Measurements from ENCODE around the gene HOXB3.

Gene HOXB3

DNA sequence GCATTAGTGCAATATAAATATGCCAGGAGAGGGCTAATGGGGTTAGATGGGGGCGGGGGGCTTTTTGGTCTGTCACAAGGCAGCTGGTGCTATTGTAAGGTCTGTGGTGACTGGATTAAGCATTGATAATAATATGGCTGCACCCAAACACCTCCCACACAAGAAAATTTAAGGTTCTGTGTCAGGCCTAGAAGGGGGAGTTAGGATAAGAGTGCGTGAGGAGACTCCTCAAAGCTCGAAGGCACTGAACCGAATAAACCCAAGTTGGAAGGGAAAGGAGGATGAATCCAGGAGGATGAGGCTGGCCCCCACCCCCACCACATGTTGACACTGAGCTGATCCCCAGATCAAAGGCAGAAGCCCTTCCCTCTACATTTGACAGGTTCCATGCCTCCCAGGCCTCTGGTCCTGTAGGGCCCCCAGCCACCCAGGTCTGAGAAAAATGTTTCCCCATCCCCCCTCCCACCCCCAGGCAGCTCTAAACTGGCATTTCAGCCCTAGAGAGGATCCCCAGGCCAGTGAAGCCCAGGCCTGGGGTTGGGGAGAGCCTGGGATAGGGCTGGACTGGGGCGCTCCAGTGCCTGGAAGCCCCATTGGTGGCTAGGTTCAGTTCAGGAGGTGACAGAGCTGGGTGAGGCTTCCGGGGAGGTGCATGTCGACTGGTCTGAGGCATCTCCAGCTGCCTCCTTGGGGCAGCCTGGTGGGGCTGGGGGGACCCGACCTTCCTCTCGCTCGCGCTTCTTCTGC, 60.9 kb downstream of the HOXB3 start:
- peaks cover 10% of the 10 kb centered on the region for H3K4me1 Mint-ChIP-seq
- peaks cover 39% of the 10 kb centered on the region for H3K27me3 Mint-ChIP-seq
- DNase-seq: no peak

GRCh38 chr17:48528153-48528935, 61.7 kb downstream of the HOXB3 start:
- Mint-ChIP-seq H3K27ac (no peak overlapping the region), H3K4me3 (no peak overlapping the region), H3K9me3 (no peaks in the 10 kb centered on the region), H3K36me3 (ENCODE audit: low read depth) (no peaks in the 10 kb centered on the region), H3K27me3 (peaks cover 41% of the 10 kb centered on the region), H3K4me1 (peaks cover 10% of the 10 kb centered on the region)
- no peak for DNase-seq
- no peak for ATAC-seq

More for the DNA sequence above, 60.9 kb downstream of the HOXB3 start:
- ATAC-seq: no peak
- Mint-ChIP-seq H3K9me3 (no peaks in the 10 kb centered on the region), H3K36me3 (ENCODE audit: low read depth) (no peaks in the 10 kb centered on the region), H3K4me3 (no peak overlapping the region), H3K27ac (no peak overlapping the region)

DNA sequence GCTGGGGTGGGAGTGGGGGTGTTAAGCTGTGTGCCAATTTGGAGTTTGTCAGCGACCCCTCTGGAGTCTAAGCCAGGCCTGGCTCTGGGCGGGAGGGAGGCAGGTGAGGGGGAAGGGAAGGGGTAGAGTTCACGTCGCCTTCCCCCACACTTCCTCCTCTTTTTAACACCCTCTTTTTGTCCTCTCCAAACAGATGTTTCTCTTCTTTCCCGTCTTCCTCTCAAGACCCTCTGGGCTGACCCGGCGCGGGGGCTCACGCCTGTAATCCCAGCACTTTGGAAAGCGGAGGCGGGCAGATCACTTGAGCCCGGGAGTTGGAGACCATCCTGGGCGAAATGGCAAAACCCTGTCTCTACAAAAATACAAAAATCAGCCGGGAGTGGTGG, 62.5 kb downstream of the HOXB3 start:
- Mint-ChIP-seq H3K27me3 (peaks cover 41% of the 10 kb centered on the region), H3K27ac (no peak overlapping the region), H3K36me3 (ENCODE audit: low read depth) (no peaks in the 10 kb centered on the region), H3K9me3 (no peaks in the 10 kb centered on the region), H3K4me3 (no peak overlapping the region), H3K4me1 (peaks cover 10% of the 10 kb centered on the region)
- DNase-seq: no peak
- no peak for ATAC-seq

DNA sequence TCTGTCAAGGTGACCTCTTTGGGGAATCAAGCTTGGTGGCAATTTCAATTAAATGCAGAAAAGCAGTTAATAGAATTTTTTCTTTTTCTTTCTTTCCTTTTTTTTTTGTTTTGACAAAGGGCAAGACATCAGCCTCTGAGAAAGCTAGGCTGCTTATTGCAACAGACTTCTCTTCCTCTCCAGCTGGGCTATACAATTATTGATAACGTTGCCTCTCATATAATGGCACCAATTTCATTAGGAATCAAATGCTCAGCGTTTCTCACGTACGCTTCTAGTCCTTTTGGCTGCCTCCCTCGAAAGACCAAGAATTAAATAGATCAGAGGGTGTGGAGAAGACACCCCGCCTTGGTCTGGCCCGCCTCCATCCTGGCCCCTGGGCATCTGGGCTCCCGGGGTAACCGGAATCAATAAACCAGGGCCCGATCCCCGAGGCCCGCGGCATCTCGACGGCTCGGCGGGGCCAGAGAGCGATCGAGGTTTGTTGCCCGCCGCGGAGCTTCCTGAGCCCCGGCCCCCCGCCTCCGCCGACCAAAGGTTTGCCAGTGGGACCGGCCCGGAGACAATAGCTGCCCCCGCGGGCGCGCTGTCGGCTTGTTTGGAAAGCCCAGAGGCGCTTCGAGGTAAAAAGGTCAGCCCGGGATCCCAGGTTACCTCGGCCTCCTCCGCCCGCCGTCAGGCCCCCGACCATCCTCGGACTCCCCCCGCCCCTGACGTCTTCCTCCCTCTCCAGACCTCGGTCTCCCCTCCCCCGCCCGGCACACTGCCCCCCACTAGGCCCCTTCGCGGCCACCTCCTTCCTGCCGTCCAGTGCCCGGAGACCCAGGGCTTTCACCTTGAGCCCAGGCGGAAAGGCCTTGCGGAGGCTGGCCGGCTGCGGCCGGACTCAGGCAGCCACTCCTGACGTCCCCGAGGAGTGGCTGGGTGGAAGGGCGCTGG, 63.2 kb downstream of the HOXB3 start:
- DNase-seq (peak; percentile 27), ATAC-seq (no peak)
- H3K27ac Mint-ChIP-seq: no peak overlapping the region
- peaks cover 10% of the 10 kb centered on the region for H3K4me1 Mint-ChIP-seq
- H3K36me3 Mint-ChIP-seq (ENCODE audit: low read depth): no peaks in the 10 kb centered on the region
- no peaks in the 10 kb centered on the region for H3K9me3 Mint-ChIP-seq
- no peak overlapping the region for H3K4me3 Mint-ChIP-seq
- peaks cover 43% of the 10 kb centered on the region for H3K27me3 Mint-ChIP-seq

DNA sequence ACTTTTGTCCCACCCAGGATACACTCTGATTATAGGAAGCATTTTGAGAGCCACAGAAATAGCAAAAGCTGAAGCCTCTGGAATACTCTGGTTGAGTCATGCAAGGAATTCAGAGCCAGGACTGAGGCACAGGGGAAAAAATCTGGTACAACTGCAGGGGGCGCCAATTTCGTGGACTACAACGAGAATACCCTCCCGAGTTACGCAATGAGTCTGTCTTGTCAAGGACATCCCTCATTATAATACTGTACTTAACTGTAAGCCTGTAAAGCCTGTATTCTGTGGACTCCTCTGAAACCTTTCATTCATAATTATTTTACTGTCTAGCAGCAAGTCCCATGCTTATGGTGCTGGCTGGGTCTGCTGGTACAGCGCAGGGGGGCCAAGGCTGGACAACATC, 67.0 kb downstream of the HOXB3 start:
- no peak for ATAC-seq
- Mint-ChIP-seq H3K4me3 (no peak overlapping the region), H3K27ac (no peak overlapping the region), H3K9me3 (no peaks in the 10 kb centered on the region), H3K27me3 (peaks cover 57% of the 10 kb centered on the region), H3K4me1 (peaks cover 6% of the 10 kb centered on the region), H3K36me3 (ENCODE audit: low read depth) (no peaks in the 10 kb centered on the region)
- DNase-seq: no peak

- Mint-ChIP-seq H3K27me3 (peaks cover 59% of the 10 kb centered on the region), H3K4me3 (no peak overlapping the region), H3K4me1 (peaks cover 3% of the 10 kb centered on the region), H3K27ac (no peak overlapping the region), H3K36me3 (ENCODE audit: low read depth) (no peaks in the 10 kb centered on the region), H3K9me3 (no peaks in the 10 kb centered on the region)
- ATAC-seq (no peak), DNase-seq (no peak)
These were observed 67.9 kb downstream of the HOXB3 start for GRCh38 chr17:48522031-48522653.

DNA sequence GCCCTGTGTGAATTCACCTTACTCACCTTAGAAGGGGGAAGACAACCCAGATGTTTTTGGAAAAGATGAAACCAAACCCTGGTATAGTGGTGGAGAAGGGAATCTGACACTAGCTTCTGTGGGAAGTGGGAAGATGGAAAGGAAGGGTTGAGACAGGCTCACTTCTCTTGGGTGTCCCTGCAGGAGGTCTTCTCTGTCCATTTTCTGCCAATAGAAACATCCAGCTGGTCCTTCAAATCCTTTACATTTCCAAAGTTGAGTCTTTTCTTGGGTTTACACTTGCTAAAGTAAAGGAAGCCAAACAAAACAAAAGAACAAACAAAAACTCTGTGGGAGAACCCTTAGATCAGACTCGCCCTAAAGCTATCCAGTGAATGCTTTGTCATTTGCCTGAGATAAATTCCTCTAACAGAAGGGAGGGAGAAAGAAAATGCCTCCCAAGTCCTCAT, 69.4 kb downstream of the HOXB3 start:
- no peak overlapping the region for H3K4me3 Mint-ChIP-seq
- DNase-seq: no peak
- no peak overlapping the region for H3K27ac Mint-ChIP-seq
- no peaks in the 10 kb centered on the region for H3K4me1 Mint-ChIP-seq
- peaks cover 55% of the 10 kb centered on the region for H3K27me3 Mint-ChIP-seq
- ATAC-seq: no peak
- H3K9me3 Mint-ChIP-seq: no peaks in the 10 kb centered on the region
- H3K36me3 Mint-ChIP-seq (ENCODE audit: low read depth): no peaks in the 10 kb centered on the region

DNA sequence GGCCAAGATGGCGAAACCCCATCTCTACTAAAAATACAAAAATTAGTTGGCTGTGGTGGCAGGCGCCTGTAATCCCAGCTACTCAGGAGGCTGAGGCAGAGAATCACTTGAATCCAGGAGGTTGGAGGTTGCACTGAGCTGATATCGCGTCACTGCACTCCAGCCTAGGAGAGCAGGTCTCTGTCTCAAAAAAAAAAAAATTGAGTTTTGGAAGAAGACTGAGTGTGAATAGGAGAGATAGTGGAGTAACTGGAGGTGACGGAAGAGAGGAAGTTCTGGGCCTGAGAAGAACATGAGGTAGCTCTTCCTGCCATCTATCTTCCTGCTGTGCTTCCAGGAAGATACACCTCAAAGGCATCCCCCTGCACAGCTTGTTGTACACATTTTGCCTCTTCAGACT, 70.6 kb downstream of the HOXB3 start:
- no peak overlapping the region for H3K4me3 Mint-ChIP-seq
- ATAC-seq (no peak), DNase-seq (no peak)
- peaks cover 52% of the 10 kb centered on the region for H3K27me3 Mint-ChIP-seq
- no peaks in the 10 kb centered on the region for H3K9me3 Mint-ChIP-seq
- peaks cover 2% of the 10 kb centered on the region for H3K4me1 Mint-ChIP-seq
- no peak overlapping the region for H3K27ac Mint-ChIP-seq
- no peaks in the 10 kb centered on the region for H3K36me3 Mint-ChIP-seq (ENCODE audit: low read depth)

DNA sequence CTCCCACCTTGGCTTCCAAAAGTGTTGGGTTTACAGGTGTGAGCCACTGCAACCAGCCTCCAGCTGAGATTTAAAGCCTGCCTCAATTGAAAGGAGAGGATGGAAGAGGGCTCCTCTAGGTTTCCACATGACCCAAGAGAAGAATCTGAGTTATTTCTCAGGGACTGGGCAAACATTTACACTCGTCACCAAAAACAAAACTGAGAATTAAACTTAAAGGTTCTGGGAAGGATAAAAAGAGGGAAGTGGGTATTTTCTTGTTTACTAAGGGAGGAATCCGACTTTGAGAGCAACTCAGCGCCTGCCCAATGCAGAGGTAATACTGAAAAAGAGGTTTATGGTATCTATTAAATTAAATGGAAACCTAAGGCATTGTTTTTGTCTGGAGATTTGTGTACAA, 72.6 kb downstream of the HOXB3 start:
- Mint-ChIP-seq H3K36me3 (ENCODE audit: low read depth) (no peaks in the 10 kb centered on the region), H3K27me3 (peaks cover 44% of the 10 kb centered on the region), H3K4me3 (no peak overlapping the region), H3K4me1 (peaks cover 21% of the 10 kb centered on the region), H3K27ac (no peak overlapping the region), H3K9me3 (no peaks in the 10 kb centered on the region)
- ATAC-seq: no peak
- DNase-seq: no peak

DNA sequence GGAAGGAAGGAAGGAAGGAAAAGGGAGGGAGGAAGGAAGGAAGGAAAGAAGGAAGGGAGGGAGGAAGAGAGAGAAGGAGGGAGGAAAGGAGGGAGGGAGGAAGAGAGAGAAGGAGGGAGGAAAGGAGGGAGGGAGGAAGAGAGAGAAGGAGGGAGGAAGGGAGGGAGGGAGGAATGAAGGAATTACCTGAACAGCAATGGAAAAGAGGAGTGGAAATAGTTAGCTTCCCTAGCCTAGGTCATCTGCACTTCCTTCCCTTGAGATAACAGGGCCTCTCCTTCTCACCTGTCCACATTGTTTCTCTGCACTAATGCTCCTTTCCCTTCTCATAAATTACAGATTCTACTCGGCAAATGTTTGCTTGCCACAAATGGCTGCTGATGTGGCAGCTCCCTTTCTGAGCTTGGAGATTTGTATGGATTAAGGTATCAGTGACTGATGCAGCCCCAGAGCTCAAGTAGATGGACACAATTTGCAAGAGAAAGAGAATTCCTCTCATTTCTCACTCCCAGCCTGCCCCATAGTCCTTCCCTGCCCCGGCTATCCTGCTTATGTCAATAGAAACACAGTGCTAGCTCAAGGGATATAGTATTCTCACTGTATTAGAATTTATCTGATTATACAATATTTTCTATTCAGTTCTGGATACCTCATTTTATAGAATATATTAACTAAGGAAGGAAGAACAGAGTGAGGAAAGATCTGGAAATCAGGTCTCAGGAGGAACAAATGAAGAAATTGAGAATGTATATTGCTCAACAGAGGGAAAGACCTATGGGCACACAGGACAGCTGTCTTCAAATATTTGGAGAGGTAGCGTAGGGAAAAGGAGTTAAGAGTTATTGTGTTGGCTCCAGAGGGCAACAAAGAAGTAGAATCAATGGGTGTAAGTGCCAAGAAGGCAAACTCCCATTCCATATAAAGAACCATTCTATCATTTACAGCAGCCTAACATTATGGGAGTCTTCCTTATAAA, 73.8 kb downstream of the HOXB3 start:
- Mint-ChIP-seq H3K36me3 (ENCODE audit: low read depth) (no peaks in the 10 kb centered on the region), H3K4me1 (peaks cover 31% of the 10 kb centered on the region), H3K27me3 (peaks cover 39% of the 10 kb centered on the region), H3K4me3 (no peak overlapping the region), H3K27ac (no peak overlapping the region), H3K9me3 (no peaks in the 10 kb centered on the region)
- DNase-seq (no peak), ATAC-seq (no peak)

DNA sequence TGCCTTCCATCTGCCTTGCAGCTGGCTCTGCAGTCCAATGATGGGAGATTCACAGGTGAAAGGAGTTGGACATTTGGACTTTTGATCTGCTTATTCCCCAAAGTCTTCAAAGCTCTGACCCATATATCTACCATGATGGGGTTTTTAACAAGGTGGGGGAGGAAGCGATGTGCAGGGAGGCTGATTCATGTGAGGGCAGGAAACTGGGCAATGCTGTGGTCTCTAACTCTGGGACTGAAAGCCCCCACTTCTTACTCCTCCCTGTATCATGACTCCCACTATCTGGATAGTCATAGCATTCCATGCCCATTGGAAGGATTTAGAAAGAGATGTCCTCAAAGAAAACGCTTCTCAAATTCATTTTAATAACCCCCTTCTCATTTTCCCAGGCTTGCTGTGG, 75.6 kb downstream of the HOXB3 start:
- no peak overlapping the region for H3K4me3 Mint-ChIP-seq
- H3K4me1 Mint-ChIP-seq: peaks cover 41% of the 10 kb centered on the region
- DNase-seq: no peak
- H3K9me3 Mint-ChIP-seq: no peaks in the 10 kb centered on the region
- H3K36me3 Mint-ChIP-seq (ENCODE audit: low read depth): no peaks in the 10 kb centered on the region
- no peak overlapping the region for H3K27ac Mint-ChIP-seq
- H3K27me3 Mint-ChIP-seq: peaks cover 24% of the 10 kb centered on the region
- ATAC-seq: no peak

- DNase-seq: no peak
- Mint-ChIP-seq H3K36me3 (ENCODE audit: low read depth) (no peaks in the 10 kb centered on the region), H3K4me3 (no peak overlapping the region), H3K4me1 (peaks cover 41% of the 10 kb centered on the region), H3K27me3 (peaks cover 21% of the 10 kb centered on the region), H3K27ac (no peak overlapping the region), H3K9me3 (no peaks in the 10 kb centered on the region)
- ATAC-seq: no peak
These were observed 76.2 kb downstream of the HOXB3 start for GRCh38 chr17:48513666-48514455.

DNA sequence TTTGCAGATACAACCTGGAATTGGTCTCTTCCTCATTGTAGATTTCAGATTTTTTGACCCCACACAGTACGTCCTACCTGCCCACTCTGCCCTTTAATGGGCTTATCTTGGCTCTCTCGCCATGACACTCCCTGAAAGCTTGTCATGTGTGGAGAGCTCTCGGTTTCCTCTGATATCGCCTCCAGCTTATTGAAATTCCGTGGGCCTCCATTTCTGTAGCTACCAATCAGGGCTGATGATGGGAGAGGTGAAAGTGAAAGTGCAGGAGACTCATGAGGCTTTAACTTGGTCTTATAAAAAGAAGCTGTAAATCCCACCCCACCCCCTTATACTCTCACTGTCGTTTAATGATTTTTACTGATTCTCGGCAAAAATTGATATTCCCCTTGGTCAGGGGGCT, 76.9 kb downstream of the HOXB3 start:
- ATAC-seq (peak; percentile 84), DNase-seq (no peak)
- Mint-ChIP-seq H3K27me3 (peaks cover 21% of the 10 kb centered on the region), H3K27ac (peak overlapping the region; percentile 7), H3K4me1 (peaks cover 41% of the 10 kb centered on the region), H3K36me3 (ENCODE audit: low read depth) (no peaks in the 10 kb centered on the region), H3K4me3 (peak overlapping the region; percentile 50), H3K9me3 (no peaks in the 10 kb centered on the region)

Measured in activated naive CD8-positive, alpha-beta T cell treated with anti-CD3 and anti-CD28 coated beads, Interleukin-2, amount 50 U/mL, for 24 hours (primary cell).